DMS153 (cell line): ENCODE results near the gene KLHDC9.
"Not testable (repeated sequence)": the region's sequence is repeated elsewhere in the genome, so short reads cannot be mapped to it uniquely, and the experiment has no call there.

ENCODE experiments used
- DNase-seq: peaks from one replicate; lab custom pipeline; 2025; lab: John Stamatoyannopoulos, UW

KLHDC9 gene

DNA sequence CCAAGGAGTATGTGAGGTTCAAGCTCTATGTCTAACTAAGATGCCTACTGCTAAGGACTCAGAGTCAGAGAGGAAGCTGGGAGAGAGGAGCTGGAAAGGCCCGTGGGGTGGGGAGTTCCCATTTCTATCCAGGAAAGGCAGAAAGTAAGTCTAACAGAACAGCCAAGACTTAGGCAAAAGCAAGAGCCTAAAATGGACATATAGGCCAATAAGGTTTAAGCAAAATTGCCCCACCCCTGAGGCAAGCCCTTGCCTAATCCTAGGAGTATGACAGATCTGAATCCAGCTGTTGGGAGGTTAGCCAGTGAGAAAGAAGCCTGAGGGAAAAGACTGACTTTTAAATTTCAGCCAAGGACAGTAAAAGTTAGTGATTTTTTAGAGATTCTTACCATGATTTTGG lies 1.6 kb upstream of the KLHDC9 start:
- no peak for DNase-seq

DNA sequence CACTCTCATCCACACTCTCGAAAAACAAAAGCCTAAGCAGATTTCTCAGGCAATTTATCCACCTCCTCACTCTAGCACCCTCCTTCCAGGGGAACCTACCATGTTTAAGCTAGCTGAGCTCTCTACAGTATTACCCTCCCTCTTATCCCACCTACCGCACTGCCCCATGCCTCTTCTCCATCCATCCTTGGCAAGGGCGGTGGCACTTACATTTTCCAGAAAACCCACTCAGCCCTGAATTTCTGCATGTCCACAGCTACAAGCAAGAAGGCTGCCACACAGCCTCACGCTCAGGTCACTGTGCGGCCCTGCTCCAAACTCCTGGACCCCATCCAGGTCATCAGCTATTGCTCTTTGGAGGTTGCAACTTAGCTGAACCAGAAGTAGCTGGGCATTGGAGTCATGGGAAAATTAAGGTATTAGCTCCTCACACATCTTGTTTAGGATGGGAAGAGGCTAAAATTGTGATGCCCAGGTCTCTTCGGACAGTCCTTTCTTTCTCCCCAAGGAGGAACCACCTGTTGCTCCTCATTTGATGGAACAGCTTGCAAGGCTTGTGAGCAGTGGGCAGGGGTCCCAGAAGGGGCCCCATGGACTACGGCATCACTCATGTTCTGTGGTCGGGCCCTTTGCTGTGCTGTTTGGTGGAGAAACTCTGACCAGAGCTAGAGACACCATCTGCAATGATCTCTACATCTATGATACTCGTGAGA lies 1.1 kb downstream of the KLHDC9 start:
- no peak for DNase-seq

DNA sequence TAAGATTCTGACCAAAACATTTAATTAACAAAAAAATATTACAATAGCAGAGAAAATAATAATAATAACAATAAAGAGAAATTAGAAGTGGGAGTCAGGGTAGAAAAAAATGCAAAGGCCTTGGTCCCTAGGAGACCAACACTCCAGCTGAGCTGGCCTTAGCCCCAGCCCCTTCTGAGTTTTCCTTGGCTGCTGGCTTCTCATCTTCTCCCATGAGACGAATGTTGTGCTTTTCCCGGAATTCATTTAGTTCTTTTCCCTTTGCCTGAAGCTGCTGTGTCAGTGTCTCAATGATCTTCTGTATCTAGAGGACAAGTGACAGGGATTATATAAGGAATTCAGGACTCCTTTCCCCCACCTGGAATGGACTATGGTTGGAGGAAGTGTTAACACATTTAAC lies 2.4 kb downstream of the KLHDC9 start:
- no peak for DNase-seq

DNA sequence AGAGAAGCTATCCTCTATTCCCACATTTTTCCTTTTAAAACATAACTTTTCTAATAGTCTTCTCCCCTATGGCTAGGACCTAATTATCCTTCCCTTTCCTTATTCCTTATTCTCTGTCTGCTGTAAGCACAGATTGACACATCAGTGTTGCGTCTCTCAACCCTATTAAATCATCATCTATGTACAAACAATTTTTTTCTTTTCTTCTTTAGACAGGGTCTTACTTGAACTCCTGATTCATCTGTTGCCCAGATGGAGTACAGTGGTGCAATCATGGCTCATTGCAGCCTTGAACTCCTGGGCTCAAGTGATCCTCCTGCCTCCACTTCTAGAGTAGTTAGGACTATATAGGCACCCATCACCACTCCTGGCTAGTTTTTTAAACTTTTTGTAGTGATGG lies 8.3 kb downstream of the KLHDC9 start:
- DNase-seq = no peak

DNA sequence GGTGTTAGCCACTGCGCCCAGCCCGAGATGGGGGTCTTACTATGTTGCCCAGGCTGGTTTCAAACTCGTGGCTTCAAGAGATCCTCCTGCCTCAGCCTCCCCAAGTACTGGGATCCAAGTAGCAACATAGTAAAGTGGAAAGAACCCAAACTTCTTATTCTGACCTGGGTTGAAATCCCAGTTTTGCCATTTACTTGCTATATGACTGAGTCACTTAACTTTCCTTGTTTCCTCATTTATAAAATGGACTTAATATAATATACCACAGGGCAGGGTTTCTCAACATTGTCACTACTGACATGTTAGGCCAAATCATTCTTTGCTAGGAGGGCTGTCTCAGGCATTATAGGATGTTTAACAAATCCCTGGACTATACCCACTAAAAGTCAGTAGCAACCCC lies 13.0 kb downstream of the KLHDC9 start:
- no peak for DNase-seq

DNA sequence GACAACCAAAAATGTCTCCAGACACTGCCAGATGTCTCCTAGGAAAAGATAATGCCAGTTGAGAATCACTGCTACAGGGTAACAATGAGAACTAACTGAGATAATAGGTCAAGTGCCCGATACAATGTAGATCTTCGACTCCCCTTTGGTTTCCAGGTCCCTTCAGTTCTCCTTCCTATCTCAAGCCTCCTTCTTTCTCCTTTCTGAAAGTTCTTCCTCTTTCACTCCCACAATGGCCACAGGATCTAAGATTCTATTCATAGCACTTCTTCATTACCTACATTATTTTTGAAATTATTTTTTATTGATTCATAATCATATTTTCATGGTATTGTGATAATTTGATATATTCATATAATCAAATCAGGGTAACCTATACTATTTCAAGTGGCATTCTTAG lies 13.4 kb downstream of the KLHDC9 start:
- no peak for DNase-seq

DNA sequence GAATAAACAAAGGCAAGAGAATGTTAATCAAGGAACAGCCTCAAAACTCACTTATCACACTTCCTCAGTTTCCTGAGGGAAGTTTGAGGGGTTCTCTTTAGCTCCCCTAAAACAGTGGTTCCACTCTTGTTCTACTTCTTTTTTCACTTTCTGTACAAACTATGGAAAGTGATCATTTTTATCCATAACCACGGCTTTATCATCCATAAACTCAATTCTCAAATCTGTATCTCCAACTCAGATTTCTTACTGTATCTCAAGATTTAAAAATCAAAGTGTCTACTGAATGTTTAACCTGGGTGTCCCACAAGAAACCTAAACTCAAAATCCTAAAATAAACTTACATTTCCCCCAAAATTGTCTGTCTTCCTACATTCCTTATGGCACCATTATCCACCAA lies 15.8 kb downstream of the KLHDC9 start:
- no peak for DNase-seq

DNA sequence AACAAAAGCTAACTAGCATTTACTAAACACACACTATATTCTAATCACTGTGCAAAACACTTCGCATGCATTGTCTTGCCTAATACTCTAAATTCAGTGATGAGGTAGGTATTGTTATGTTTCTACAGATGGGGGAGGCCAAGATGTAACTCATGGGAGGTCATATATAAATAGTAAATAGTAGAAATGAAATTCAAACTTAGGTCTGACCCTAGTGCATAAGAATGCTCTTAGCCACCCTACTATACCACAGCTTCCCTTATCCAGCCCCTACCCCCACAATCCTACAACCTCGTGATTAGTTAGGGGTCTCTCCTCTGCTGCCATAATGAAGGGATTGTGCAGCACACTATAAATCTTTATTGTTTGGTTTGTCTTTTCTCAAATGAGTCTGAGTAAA lies 16.4 kb downstream of the KLHDC9 start:
- no peak for DNase-seq

DNA sequence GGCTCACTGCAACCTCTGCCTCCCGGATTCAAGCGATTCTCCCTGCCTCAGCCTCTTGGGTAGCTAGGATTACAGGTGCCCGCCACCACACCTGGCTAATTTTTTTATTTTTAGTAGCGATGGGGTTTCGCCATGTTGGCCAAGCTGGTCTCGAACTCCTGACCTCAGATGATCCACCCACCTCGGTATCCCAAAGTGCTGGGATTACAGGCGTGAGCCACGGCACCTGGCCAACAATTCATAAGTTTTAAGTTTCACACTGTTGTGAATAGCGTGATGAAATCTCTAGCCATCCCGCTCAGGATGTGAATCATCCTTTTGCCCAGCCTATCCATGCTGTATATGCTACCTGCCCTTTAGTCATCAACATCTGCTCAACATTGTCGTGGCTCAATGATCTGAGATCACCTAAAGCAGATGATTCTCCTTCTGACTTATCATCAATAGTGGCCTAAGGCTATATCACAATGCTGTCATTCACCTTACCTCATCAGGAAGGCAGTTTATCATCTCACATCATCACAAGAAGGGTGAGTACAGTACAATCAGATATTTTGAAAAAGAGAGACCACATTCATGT lies 17.1 kb downstream of the KLHDC9 start:
- no peak for DNase-seq

DNA sequence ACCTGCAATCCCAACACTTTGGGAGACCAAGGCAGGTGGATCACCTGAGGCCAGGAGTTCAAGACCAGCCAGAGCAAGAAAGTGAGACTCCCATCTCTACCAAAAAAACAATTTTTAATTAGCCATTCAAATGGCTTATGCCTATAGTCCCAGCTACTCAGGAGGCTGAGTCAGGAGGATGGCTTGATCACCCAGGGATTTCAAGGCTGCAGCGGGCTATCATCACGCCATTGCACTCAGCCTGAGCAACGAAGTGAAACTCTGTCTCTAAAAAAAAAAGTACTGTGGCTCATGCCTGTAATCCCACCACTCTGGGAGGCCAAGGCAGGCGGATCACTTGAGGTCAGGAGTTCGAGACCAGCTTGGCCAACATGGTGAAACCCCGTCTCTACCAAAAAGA lies 17.8 kb downstream of the KLHDC9 start:
- not testable (repeated sequence) for DNase-seq

DNA sequence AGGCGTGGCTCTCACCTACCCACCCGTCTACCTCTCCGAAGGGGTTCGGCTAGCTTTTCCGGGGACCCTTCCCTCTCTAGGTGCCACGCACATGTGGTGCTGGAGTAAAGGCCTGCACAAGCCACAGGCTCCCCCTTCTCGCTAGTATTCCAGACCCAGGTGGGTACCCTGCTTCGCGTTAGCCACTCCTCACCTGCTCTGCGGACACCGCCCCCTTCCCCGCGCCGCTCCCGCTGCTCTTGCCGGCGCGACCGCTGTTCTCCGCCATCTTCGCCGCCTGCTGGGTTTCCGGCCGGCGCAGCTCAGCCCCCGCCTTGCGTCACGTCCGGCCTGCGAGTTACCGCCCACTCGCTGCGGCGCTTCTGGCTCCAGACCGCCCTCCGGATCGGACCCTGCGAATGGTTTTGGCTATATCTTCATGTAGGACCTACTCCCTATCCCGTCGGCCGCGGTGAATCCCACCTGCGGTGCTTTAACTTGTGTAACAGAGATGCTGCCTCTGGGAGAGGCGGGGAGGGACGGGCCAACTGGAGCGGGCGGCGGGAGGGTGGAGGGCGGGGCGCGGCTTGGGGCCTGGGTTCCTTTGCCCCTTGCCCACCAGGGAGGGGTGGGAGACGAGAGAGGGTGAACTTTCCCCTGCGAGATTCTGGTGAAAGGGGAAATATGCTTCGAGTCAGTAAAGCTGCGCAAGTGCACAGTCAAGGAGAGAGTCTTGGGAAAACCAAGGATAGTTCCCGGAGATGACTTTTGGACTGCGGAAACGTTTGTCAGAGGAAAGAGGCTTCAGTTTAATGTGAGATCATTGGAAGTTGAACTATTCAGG lies 19.8 kb downstream of the KLHDC9 start, which contains the start of the genes NIT1 and PFDN2:
Gene NIT1 (plus strand): TSS at position 347 of the 823 bp plus-strand sequence. CDS start 72 bp downstream, at position 419.
Gene PFDN2 (minus strand): TSS at position 279 of the 823 bp plus-strand sequence. CDS start 11 bp downstream, at position 268.
- peak; percentile 58 for DNase-seq

DNA sequence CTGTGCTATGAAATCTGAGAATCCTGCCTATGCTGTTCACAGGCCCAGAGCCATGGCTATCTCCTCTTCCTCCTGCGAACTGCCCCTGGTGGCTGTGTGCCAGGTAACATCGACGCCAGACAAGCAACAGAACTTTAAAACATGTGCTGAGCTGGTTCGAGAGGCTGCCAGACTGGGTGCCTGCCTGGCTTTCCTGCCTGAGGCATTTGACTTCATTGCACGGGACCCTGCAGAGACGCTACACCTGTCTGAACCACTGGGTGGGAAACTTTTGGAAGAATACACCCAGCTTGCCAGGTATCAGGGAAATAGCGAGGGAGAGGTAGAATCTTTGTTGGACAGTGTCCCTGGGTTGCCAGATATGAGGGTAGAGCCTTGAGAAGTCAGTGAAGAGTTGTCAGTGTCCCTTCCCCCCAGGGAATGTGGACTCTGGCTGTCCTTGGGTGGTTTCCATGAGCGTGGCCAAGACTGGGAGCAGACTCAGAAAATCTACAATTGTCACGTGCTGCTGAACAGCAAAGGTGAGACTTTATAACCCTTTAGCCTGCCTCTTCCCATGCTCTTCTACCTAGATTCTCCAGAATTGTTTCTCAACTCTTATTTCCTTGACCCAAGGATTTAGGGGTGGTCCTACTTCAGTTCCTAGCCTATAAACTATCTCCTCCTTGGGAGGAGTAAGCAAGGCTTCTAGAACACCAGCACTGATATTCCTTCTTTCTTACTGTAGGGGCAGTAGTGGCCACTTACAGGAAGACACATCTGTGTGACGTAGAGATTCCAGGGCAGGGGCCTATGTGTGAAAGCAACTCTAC lies 21.1 kb downstream of the KLHDC9 start:
- no peak for DNase-seq

DNA sequence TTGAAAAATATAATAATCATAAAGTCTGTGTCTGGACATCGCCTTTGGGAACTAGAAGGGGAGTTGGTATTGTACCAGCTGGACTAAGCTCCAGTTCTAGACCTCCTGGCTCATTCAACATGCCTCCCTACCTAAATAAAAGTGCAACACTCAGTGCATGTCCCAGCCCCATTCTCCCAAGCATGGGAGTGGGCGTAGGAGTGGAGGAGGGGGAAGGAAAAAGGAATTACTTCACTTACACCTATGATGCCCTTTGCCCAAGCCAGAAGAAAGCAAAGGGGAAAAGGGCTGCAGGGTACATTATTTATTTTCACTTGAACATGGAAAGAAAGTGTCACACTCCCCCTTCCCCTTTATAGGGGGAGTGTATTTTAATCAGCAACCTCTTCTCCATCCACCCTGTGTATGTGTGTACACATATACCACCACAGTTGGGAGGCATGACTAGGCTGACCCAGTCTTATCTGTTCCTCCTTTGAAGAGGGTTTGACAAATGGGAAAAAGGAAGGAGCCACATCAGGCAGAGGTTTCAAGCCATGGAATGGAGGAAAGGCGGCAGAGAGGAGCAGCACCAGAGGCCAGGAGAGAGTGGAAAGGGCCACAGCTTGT lies 23.0 kb downstream of the KLHDC9 start:
- DNase-seq = no peak

DNA sequence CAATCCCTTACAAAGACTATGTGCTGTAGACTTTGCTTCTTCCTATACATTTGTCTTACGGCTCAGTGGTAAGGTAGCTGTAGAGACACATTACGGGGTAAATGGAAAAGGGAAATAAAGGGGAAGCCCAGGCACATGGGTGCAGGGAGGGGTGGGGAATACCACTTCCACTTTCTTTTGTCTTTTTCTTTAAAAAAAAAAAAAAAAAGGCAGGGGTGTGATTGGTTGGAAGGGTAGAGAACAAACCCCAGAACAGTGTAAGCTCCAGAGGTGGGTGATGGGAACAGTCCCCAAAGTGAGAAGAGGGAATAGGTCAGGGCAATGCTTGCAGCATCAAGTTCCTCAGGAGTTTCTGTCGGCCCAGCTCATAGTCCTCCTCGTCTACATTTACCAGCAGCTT lies 23.7 kb downstream of the KLHDC9 start:
- DNase-seq = no peak

DNA sequence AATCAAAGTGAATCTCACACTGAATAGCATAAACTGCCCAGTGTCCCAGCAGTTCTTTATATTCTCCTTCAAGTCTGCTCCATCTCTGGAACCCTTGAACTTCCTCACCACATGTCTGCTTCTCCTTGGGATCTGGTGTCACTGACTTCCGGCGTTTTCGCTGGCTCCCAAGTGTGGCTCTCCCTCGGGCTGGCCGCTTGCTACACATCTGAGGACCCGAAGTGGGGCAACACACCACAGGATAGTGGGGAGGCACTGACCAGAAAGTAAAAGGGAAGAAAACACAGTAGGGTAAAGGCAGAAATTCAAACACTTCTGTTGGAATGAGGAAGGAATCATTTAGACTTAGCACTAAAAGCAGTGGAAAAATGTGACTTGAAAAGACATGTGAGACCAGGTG lies 24.8 kb downstream of the KLHDC9 start:
- DNase-seq = no peak

DNA sequence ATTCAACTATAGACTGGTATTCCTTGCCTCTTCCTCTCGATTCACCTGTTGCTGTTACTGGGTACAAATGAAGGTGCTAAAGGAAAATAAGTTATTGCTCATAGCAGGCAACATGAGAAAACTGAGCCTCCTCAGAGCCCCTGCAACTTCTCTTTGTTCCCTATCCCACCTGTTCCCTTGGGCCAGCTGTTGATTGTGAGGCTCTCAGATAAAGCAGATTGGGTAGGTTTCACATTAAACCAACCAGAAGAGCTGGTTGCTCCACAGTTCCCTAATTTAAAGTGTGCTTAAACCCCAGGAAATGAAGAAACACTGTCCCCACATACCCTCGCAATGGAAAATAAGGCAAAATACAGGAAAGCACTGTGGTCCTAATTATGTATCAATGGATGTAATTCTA lies 29.5 kb downstream of the KLHDC9 start:
- no peak for DNase-seq

DNA sequence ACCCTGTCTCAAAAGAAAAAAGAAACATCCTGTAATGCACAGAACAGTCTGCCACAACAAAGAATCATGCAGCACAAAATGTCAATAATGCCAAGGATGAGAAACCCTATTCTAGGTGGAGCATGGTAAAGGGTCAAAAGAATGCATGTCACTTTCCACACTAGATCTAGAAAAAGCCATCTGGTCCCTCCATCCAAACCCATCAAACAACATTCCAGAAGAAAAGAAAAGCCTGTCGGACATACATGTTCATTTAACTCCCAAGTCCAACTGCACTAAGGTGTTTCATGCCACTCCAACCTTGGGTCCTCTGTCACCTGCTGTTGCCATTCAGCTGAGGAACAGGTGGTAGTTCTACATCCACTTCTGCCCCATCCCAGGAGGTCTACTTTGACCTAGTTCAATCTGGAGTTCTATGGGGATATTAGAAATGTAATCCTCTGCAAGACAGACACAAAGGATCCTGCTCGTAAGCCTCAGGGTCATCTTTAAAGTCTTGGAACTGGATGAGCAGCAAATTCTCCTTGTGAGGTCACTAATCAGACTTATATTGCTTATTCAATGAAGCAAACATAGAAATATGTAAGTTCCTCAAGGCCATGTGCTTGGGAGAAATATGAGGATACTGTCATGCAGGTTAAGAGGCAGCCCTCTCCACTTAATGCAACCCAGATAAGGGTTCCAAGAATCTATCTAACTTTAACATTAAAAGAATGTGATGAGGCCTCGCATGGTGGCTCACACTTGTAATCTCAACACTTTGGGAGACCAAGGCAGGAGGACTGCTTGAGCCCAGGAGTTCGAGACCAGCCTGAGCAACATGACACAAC lies 30.6 kb downstream of the KLHDC9 start:
- no peak for DNase-seq

DNA sequence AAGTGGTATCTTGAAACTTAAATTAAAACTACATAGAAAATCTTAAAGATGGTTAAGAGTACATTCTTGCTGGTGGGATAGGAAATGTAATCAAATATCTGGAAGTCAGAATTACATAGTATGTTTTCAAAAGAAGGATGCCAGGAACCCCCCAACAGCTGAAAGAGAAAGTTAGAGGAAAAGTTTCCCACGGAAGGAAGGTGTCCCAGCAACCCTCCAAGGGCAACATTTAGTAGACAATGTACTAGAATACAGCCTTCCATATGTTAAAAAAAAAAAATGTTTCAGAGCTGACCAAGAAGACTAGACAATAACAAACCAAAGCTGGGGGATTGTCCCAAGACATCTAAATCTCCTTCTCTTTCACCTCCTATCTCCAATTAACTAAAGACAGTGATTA lies 32.1 kb downstream of the KLHDC9 start:
- no peak for DNase-seq

DNA sequence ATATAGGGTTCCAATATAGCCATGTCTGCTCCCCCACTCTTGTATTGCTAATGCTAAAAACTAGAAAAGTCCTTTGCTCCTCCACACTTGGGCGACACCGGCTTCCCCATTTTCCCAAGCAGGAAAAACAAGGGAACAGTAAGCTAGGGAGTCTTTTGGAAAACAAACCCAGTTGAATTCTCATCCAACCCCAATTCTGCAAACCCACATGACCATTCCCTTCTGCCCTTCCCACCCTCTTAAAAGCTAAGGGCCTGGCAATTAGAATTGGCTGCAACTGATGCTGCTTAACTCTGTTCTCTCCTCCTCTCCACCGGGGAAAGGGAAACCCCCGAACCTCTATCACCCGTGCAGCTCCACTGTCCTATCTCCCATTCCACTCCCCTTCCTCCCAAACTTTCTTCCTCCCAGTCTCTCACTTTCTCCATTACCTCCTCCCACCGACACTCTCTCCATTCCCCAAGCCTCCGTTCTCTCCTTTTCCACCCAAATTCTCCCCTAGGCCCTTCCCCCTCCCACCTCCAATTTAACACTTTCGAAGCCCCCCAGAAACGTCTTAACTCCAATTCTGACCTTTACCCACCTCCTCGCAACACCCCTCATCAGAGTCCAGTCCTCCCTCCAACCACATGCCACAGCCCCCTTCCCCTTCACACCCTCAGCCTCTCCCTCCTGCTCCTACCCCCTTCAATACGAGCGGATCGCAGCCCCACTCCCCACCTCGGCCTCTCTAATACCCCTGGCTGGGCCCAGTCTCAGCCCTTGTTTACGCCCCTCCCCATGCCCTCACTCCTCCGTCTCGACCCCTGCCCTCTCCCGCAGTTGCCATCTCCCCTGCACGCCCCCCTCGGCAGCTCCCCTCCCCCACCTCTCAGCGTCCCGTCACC lies 33.6 kb downstream of the KLHDC9 start:
- no peak for DNase-seq
